Activated B cell treated with CpG ODN at 0.5 μM for 24 hours (primary cell): ENCODE data around the gene ADAMTSL4. TPM values are rescaled to one million over a fixed set of nuclear protein-coding genes. Genes with fewer than 3 reads are reported as not detected.
A peak's percentile ranks its signal among the peaks of the same experiment; 100 is the strongest.

Experiments
- ATAC-seq: fragments of 200-7000 bp; cut with Tn5 transposase; one replicate; pipeline ENCODE4 v1.10.0; 2021; ENCODE audit warnings: low read depth, mild to moderate bottlenecking, moderate library complexity
- CTCF ChIA-PET: fragments of 350-600 bp; sonication (Branson Sonifier 250); formaldehyde crosslinking; loops from one replicate; lab custom pipeline; 2021; ENCODE audit warnings: antibody characterized with exemption; lab: Charles Lee
- POLR2A ChIA-PET: fragments of 350-600 bp; sonication (Branson Sonifier 250); formaldehyde crosslinking; loops from one replicate; lab custom pipeline; 2021; ENCODE audit warnings: antibody characterized with exemption; lab: Charles Lee
- DNase-seq: peaks from one replicate; pipeline ENCODE4 v3.0.0; 2022
- H3K27ac Mint-ChIP-seq: one replicate; pipeline ENCODE4 v1.8.0; 2020; ENCODE audit warnings: mixed read lengths
- H3K27me3 Mint-ChIP-seq: one replicate; pipeline ENCODE4 v1.8.0; 2021; ENCODE audit warnings: mixed read lengths
- H3K36me3 Mint-ChIP-seq: one replicate; pipeline ENCODE4 v1.8.0; 2021; ENCODE audit warnings: low read depth, mixed read lengths
- H3K4me1 Mint-ChIP-seq: one replicate; pipeline ENCODE4 v1.8.0; 2021; ENCODE audit warnings: mixed read lengths
- H3K4me3 Mint-ChIP-seq: one replicate; pipeline ENCODE4 v1.8.0; 2020; ENCODE audit warnings: mild to moderate bottlenecking, mixed read lengths
- H3K9me3 Mint-ChIP-seq: one replicate; pipeline ENCODE4 v1.8.0; 2020; ENCODE audit warnings: mixed read lengths
- intact Hi-C: fragments of 100-400 bp; cut with micrococcal nuclease; formaldehyde crosslinking; loops from one replicate; pipeline ENCODE4 v1.15.1; 2024
- total RNA-seq: library from RNA; stranded (reverse); gene quantifications from 2 replicates; pipeline ENCODE4 v1.2.3, GENCODE V29; 2022
- TF ChIP-seq, protein P1 (sequence below): fragments of 200-600 bp; IDR thresholded peaks from one replicate; pipeline ENCODE4 v1.8.0; 2022; ENCODE audit warnings: antibody characterized with exemption, mild to moderate bottlenecking

Gene ADAMTSL4
- total RNA-seq, 1 donor from 2014 or later = 0.11 TPM

DNA sequence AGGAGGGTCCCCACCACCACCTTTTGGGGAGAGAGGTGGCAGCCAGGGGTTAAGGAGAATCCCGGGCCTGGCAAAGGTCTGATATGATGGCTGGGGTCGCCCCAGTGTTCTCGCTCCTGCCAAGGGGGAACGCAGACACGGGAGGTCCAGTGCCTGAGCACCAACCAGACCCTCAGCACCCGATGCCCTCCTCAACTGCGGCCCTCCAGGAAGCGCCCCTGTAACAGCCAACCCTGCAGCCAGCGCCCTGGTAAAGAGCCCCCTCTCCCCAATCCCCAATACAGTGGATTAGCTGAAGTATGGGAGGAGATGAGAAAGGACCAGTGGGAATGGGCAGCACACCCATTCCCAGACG is 10.4 kb downstream of the ADAMTSL4 start:
- Mint-ChIP-seq H3K27me3 (no peaks in the 10 kb centered on the region), H3K4me3 (no peak overlapping the region), H3K36me3 (no peaks in the 10 kb centered on the region), H3K27ac (no peak overlapping the region), H3K9me3 (no peaks in the 10 kb centered on the region), H3K4me1 (peaks cover 42% of the 10 kb centered on the region)
- DNase-seq = no peak
- CTCF ChIA-PET = interaction anchor here (0.6 to 13.3 kb wide), 16 partner anchors 8 to 447 kb away, joined by 3 to 358 read pairs (median 4); partner anchors contain the start of genes ENSA, FALEC, MCL1 and MINDY1
- intact Hi-C loops = loop anchor here (1.0 to 10.0 kb wide), 5 partner anchors 42 to 448 kb away; partner anchors contain the start of genes CTSS, ENSA, FALEC and MINDY1
- ATAC-seq = no peak
- POLR2A ChIA-PET = interaction anchor here (0.6 to 14.0 kb wide), 6 partner anchors 8 to 69 kb away, joined by 3 to 1106 read pairs (median 100); partner anchors contain the start of genes ADAMTSL4, ENSA and MCL1
- TF ChIP-seq, protein P1, sequence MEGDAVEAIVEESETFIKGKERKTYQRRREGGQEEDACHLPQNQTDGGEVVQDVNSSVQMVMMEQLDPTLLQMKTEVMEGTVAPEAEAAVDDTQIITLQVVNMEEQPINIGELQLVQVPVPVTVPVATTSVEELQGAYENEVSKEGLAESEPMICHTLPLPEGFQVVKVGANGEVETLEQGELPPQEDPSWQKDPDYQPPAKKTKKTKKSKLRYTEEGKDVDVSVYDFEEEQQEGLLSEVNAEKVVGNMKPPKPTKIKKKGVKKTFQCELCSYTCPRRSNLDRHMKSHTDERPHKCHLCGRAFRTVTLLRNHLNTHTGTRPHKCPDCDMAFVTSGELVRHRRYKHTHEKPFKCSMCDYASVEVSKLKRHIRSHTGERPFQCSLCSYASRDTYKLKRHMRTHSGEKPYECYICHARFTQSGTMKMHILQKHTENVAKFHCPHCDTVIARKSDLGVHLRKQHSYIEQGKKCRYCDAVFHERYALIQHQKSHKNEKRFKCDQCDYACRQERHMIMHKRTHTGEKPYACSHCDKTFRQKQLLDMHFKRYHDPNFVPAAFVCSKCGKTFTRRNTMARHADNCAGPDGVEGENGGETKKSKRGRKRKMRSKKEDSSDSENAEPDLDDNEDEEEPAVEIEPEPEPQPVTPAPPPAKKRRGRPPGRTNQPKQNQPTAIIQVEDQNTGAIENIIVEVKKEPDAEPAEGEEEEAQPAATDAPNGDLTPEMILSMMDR = no peak

DNA sequence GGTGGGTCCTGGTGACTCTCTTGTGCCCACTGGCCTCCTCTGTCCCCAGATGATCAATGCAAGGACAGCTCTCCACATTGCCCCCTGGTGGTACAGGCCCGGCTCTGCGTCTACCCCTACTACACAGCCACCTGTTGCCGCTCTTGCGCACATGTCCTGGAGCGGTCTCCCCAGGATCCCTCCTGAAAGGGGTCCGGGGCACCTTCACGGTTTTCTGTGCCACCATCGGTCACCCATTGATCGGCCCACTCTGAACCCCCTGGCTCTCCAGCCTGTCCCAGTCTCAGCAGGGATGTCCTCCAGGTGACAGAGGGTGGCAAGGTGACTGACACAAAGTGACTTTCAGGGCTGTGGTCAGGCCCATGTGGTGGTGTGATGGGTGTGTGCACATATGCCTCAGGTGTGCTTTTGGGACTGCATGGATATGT is 10.8 kb downstream of the ADAMTSL4 start:
- H3K9me3 Mint-ChIP-seq = no peaks in the 10 kb centered on the region
- H3K4me1 Mint-ChIP-seq = peaks cover 46% of the 10 kb centered on the region
- H3K36me3 Mint-ChIP-seq = no peaks in the 10 kb centered on the region
- intact Hi-C loops = loop anchor here (1.0 to 10.0 kb wide), 5 partner anchors 43 to 447 kb away; partner anchors contain the start of genes CTSS, ENSA, FALEC and MINDY1
- no peak for ATAC-seq
- POLR2A ChIA-PET = interaction anchor here (0.6 to 14.0 kb wide), 7 partner anchors 9 to 137 kb away, joined by 3 to 1106 read pairs (median 11); partner anchors contain the start of genes ADAMTSL4, ENSA, GOLPH3L and MCL1
- TF ChIP-seq, protein P1 = peak; percentile 91
- H3K27ac Mint-ChIP-seq = peak overlapping the region; percentile 50
- H3K27me3 Mint-ChIP-seq = no peaks in the 10 kb centered on the region
- CTCF ChIA-PET = interaction anchor here (0.6 to 13.3 kb wide), 25 partner anchors 8 to 446 kb away, joined by 3 to 358 read pairs (median 4); partner anchors contain the start of genes ENSA, FALEC, MCL1 and MINDY1
- peak overlapping the region; percentile 96 for H3K4me3 Mint-ChIP-seq
- DNase-seq = peak; percentile 69

DNA sequence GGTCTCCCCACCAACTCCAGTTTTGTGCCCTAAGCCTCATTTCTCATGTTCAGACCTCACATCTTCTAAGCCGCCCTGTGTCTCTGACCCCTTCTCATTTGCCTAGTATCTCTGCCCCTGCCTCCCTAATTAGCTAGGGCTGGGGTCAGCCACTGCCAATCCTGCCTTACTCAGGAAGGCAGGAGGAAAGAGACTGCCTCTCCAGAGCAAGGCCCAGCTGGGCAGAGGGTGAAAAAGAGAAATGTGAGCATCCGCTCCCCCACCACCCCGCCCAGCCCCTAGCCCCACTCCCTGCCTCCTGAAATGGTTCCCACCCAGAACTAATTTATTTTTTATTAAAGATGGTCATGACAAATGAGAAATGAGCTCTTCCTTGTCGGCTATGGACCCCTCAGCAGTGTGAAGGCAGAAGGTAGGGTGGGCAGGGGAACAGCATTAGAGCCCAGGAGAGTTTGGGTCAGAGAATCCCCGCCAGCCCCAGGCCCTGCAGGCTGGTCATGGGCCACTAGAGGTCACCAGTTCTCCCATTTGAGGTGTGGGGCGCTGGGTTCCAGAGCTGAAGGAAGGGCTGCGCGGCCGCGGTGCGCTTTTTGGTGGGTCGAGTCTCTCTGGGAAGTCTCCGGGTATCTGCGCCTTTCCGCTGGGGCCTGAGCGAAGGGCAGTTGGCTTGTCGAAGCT is 11.5 kb downstream of the ADAMTSL4 start:
- Mint-ChIP-seq H3K36me3 (no peaks in the 10 kb centered on the region), H3K27me3 (no peaks in the 10 kb centered on the region), H3K9me3 (no peaks in the 10 kb centered on the region), H3K4me1 (peaks cover 50% of the 10 kb centered on the region), H3K27ac (peak overlapping the region; percentile 98), H3K4me3 (peak overlapping the region; percentile 96)
- TF ChIP-seq, protein P1 = no peak
- CTCF ChIA-PET = interaction anchor here (0.6 to 13.3 kb wide), 35 partner anchors 10 to 446 kb away, joined by 3 to 358 read pairs (median 4); partner anchors contain the start of genes CTSS, ENSA, FALEC and GOLPH3L
- POLR2A ChIA-PET = interaction anchor here (0.5 to 14.0 kb wide), 13 partner anchors 8 to 265 kb away, joined by 3 to 1106 read pairs (median 6); partner anchors contain the start of genes ADAMTSL4, ENSA, FALEC and GOLPH3L
- intact Hi-C loops = loop anchor here (1.0 to 10.0 kb wide), 7 partner anchors 43 to 447 kb away; partner anchors contain the start of genes CTSS, ENSA, FALEC and GOLPH3L
- DNase-seq (peak; percentile 79), ATAC-seq (peak; percentile 29)

DNA sequence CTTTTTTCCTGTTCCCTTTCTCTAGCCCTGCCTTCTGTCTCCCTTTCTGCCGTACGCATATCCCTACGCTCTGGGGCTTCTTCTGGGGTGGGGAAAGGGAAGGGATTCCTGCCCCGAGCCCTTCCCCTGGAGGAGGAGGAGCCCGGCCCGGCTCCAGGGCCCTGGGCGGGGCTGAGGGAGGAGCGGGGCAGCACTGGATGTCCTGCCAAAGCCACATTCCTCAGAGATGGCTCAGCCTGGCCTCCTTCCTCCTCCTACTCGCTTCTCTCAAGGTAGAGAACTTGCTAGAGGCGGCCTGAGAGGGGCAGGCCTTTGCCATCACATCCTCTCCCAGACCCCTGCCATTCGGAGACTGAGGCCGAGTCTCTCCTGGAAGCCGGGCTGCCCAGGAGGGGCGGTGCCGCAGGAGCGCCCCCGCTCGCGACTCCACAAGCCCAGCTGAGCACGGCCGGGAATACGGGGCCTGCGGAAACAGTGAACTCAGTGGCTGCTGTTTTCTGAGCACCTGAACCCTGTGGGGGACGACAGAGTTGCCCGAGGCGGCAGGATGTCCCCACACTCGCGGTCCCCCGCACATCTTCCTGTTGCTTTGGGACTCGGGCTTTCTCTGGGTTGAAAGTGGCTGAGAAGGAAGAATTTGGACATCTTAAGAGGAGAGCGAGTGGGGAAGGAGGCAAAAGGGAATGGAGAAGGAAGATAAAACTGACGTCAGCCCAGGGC is 12.2 kb downstream of the ADAMTSL4 start:
- CTCF ChIA-PET = interaction anchor here (0.7 to 13.3 kb wide), 27 partner anchors 9 to 435 kb away, joined by 3 to 358 read pairs (median 5); partner anchors contain the start of genes ENSA, FALEC, GOLPH3L and MCL1

More for the DNA sequence above, 12.2 kb downstream of the ADAMTSL4 start:
- ATAC-seq = peak; percentile 8
- Mint-ChIP-seq H3K4me3 (peak overlapping the region; percentile 96), H3K36me3 (no peaks in the 10 kb centered on the region), H3K9me3 (no peaks in the 10 kb centered on the region), H3K27ac (peak overlapping the region; percentile 98), H3K27me3 (no peaks in the 10 kb centered on the region), H3K4me1 (peaks cover 57% of the 10 kb centered on the region)
- POLR2A ChIA-PET = interaction anchor here (0.5 to 14.0 kb wide), 21 partner anchors 8 to 675 kb away, joined by 3 to 1106 read pairs (median 5); partner anchors contain the start of genes ADAMTSL4, ENSA, FALEC and GOLPH3L
- TF ChIP-seq, protein P1 = no peak
- intact Hi-C loops = loop anchor here (1.0 to 10.0 kb wide), 6 partner anchors 44 to 446 kb away; partner anchors contain the start of genes CTSS, ENSA, FALEC and GOLPH3L
- DNase-seq = no peak
